Spleen (tissue), 7 donors: Measurements from ENCODE around the gene INPP4B.

ENCODE experiments used
- CTCF ChIP-seq, 11 experiments: fragments of 200-600 bp in 7 of 11; fragments of 450-650 bp in 4 of 11; sonication (generic) in 4 of 11; IDR thresholded peaks in 8 of 11; conservative IDR thresholded peaks in 3 of 11; 1 replicate in 7 of 11; 2 replicates in 4 of 11; pipeline versions ENCODE4 v1.4.0 to v1.8.0; 2016 to 2021; ENCODE audit warnings: antibody characterized with exemption in 11 of 11, inconsistent platforms in 4 of 11, mild to moderate bottlenecking in 1 of 11
- POLR2A ChIP-seq, 3 donors: fragments of 450-650 bp; IDR thresholded peaks; one replicate each; pipeline ENCODE4 v1.5.1; 2017; ENCODE audit warnings: antibody characterized with exemption in 3 of 3, mild to moderate bottlenecking in 1 of 3
- POLR2AphosphoS5 ChIP-seq, 3 donors: sonication (generic); formaldehyde crosslinking; IDR thresholded peaks; one replicate each; pipeline ENCODE4 v1.5.1; 2017; ENCODE audit warnings: antibody characterized with exemption in 3 of 3
- donor health status: DM: no; HTN: no; CAD: no; lungs with moderate emphysema.
- donor health status: DM: no; HTN: no; CAD: no.
- donor health status: DM: no; HTN: no; CAD: no.

- TF ChIP-seq CTCF (IDR thresholded peaks at IDR 0.05 in 8 of 11, conservative IDR thresholded peaks at IDR 0.05 in 3 of 11) (no peak), POLR2A (IDR thresholded peaks at IDR 0.05) (no peak), POLR2AphosphoS5 (IDR thresholded peaks at IDR 0.05) (no peak)
These were observed 119.0 kb downstream of the INPP4B start for GRCh38 chr4:142727149-142727548.
